CD4-positive, alpha-beta T cell treated with Interferon gamma for 1 hour (primary cell): ENCODE data around the gene SPOCK2.

Experiments used
- DNase-seq: peaks from one replicate; pipeline ENCODE4 v3.0.0-alpha.2; 2020

The SPOCK2 gene

GRCh38 chr10:72025832-72026231 is 62.5 kb downstream of the SPOCK2 start:
- DNase-seq = no peak

GRCh38 chr10:72025400-72025799 is 63.0 kb downstream of the SPOCK2 start:
- DNase-seq = no peak

DNA sequence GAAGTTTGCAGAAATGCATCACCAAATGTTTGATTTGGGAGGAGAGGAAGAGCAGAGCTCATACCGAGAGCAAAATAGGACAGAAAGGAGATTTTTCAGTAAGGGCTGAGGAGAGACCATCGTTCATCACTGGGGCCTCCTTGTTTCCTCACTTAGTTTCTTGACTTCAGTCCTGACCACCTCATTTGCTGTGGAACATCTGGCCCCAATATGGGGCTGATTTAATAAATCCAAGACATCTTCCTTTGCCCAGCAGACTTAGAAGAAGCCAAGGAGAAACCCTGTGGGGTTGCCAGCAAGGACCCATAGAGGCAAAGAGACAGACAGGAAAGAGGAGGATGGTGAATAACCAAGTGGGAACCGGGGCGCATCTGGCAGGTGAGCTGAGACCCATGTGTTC is 63.8 kb downstream of the SPOCK2 start:
- no peak for DNase-seq

- DNase-seq = no peak
Observed at GRCh38 chr10:72022228-72022627, 66.1 kb downstream of the SPOCK2 start.

DNA sequence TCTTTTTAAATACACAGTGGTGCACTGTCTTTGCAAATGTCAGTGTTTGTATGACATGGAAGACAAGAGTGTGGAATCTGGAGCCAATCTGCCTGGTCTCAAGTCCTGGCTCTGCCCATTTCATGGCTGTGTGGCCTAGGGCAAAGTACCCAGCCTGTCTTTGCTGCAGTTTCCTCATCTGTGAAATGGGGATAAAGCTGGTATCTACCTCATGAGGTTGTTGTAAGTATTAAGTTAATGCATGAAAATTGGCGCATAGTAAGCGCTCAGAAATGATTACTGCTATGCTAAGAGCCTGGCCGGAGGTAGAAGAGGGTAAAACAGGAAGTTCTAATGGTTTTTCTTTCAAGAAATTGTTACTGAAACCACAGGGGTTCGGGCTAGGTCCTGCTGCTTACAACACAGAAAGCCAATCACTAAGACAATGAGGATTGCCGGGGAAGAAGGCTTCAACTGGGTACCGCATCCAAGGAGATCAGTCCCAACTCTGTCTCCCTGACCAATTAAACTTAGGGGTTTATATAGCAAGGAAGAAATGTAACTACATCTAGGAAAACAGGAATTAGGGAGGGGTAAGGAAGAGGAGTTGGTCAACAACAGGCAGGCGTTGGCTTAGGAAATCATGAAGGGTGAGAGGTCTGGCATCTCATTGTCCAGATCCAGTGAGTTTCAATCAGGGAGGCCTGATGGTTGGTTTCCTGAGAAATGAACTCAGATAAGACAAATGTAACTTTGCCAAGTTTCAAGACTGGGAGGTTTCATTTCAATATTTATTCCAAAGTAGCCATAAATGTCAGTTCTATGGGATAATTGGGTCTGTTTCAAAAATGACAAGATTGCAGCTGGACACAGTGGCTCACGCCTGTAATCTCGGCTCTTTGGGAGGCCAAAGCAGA is 67.2 kb downstream of the SPOCK2 start:
- no peak for DNase-seq

DNA sequence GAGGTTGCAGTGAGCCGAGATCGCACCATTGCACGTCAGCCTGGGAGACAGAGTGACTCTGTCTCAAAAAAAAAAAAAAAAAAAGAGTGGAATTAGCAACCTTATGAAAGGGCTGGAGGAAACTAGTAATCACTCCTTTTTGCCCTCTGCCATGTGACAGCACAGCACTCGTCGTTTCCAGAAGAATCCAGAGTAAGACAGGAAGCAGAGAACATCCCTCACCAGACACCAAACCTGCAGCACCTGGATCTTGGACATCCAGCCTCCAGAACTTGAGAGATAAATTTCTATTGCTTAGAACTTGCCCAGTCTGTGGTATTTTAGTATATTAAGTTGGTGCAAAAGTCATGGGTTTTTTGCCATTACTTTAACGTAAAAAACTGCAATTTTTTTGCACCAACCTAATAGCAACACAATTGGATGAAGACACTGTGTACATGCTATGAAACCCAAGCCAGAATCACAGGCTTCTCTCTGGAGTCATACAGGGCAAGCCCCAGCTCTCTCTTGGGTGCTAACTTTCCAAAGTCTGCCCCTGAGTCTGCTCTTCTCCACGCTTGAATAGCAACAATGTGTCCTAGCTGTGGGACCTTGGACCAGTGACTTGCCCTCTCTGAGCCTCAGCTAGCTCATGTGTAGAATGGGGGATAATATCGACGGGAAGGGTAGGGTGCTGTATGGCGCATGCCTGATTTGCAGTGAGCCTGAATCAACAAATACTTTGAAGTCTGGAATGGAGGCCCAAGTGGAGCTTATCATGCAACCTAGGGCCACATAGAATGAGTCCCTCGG is 69.1 kb downstream of the SPOCK2 start:
- no peak for DNase-seq

- no peak for DNase-seq
Observed at GRCh38 chr10:72016608-72017300, 71.6 kb downstream of the SPOCK2 start.

GRCh38 chr10:72015841-72016240 is 72.5 kb downstream of the SPOCK2 start:
- DNase-seq = no peak

GRCh38 chr10:72014785-72015480 is 73.4 kb downstream of the SPOCK2 start:
- no peak for DNase-seq

DNA sequence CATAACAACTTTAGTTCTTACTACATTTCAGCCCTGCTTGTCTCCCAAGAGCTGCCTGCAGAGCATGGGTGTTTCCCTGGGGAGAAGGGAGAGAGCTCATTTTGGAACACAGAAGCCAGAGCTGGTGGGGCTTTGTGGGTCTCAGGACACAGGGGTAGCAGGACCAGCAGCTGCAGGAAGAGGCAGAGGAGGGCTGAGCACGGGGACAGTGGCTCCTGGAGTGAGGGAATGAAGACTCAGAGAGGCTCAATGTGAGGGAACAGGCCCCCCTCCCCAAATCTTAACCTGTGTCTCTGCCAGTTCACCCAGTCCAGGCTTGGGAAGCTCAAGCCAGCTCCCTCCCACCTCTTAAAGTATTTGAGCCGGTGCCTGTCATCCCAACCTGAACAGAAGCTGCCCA is 74.2 kb downstream of the SPOCK2 start:
- DNase-seq = no peak

DNA sequence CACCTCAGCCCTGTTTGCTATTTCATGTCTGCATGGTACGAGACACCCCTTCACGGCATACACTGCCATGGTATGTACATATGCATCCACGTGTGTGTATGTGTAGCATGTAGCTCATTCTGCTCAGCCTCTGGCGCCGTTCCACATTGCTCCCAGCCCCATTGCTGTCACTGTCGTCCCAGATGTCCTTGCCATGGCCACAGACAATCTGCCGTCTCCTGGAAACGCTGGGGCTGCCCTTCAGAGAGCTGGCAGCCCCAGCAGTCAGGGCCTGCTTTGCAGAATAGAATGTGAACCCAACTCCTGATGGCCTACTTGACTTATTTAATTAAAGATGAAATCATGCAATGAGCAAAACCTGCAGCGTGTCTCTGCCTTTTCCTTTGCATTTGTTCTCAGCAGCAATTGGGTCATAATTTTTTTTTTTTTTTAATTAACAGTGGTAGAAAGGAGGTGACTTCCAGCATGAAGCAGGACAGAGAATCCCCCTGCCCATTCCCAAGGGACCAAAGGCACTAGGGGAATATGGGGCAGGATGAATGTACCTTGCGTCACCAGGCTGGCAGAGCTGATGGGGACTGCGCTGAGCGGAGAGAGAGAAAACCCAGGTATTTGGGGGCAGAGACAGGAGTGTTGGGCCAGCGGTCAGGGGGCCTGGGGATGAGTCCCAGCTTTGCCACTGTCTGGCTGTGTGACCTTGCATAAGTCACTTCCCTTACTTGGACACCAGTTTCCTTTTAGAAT is 75.0 kb downstream of the SPOCK2 start:
- no peak for DNase-seq

- no peak for DNase-seq
Observed at GRCh38 chr10:72012796-72013195, 75.6 kb downstream of the SPOCK2 start.

DNA sequence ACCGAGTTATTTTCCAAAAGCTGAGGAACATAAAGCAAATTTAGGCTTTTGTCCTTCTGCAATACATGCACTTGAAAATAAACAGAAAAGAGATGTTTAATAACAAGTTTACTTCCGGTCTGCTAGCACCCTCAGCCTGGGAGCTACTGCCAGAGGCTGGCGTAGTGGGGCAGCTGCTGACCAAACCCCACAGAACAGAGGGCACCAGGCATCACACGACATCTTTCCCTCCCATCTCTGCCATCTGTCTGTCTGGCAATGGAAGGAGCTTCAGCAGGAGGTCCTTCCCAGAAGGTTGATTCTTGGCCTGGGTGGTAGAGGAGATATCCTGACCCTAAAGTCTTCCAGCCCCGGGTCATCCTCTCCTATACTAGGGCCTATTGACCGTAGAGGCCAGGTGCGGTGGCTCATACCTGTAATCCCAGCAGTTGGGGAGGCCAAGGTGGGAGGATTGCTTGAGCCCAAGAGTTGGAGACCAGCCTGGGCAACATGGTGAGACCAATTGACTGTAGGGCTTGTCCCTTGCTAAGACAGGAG is 76.3 kb downstream of the SPOCK2 start:
- no peak for DNase-seq

- no peak for DNase-seq
Observed at GRCh38 chr10:72011468-72011867, 76.9 kb downstream of the SPOCK2 start.

DNA sequence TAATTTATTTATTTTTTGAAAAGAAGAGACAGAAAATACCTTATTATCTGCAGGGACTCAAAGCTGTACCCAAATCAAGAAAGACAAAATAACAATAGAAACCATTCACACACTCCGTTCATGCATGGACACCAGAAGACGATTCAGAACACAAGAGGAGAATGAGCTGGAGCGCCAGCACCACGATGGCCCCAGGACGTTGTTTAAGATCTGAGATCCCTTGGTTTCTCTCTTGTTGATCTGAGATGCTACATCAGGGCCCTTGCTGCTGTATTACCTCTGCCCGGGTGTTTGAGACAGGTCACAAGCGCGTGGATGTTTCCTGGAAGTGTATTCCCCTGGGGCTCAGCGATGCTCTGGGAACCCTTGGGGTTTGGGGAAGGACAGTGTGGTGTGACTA is 77.3 kb downstream of the SPOCK2 start:
- DNase-seq = no peak

GRCh38 chr10:72010234-72010973 is 77.9 kb downstream of the SPOCK2 start:
- no peak for DNase-seq

DNA sequence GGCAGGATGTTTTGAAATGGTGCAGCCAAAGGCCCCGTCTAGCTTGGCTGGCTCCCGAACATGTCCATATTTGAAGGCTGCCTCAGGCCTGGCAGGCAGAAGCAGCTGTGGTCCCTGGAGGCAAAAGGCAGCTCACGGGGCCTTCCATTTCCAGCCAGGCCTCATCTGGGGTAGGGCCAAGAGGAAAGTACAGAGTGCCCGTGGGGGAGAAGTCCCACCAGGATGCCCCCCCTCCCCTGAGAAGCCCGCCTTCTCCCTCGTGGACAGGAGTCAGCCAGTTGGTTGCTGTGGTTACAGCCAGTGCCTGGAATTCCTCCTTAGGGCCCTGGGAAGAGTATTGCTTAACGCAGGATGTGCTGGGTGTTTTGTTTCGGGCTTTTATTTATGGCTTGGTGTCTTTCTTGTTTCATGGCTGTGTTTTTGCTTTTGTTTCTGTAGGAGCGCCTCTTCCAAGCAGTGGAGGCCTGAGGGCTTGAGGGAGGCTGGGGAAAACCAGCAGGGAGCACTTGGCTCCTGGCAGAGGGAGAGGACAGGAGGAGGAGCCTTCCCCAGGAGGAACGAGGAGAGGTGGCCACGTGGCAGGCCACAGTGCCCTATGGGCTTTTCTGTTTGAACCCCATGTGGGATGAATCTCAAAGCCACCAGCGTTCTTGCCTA is 78.8 kb downstream of the SPOCK2 start:
- DNase-seq = no peak

- no peak for DNase-seq
Observed at GRCh38 chr10:72009051-72009424, 79.3 kb downstream of the SPOCK2 start.
